CD4-positive, alpha-beta T cell treated with Interleukin-17A for 1 hour (primary cell): ENCODE data around the gene WDR49.

Experiments
- DNase-seq: peaks from one replicate; pipeline ENCODE4 v3.0.0-alpha.2; 2020

Gene WDR49

GRCh38 chr3:167483708-167484475 lies 169.8 kb downstream of the WDR49 start:
- DNase-seq, result no peak

GRCh38 chr3:167481164-167481563 lies 172.6 kb downstream of the WDR49 start:
- DNase-seq, result no peak

- no peak for DNase-seq
Measured at GRCh38 chr3:167480748-167481147, 173.0 kb downstream of the WDR49 start.

- no peak for DNase-seq
Measured at GRCh38 chr3:167473863-167474262, 179.9 kb downstream of the WDR49 start, which contains the start of gene SERPINI2. SERPINI2 (minus strand) TSS chr3:167474042; CDS start chr3:167471834, 2,208 bp downstream.

- no peak for DNase-seq
Measured at GRCh38 chr3:167469381-167469780, 184.4 kb downstream of the WDR49 start.

GRCh38 chr3:167467848-167468611 lies 185.7 kb downstream of the WDR49 start:
- DNase-seq, result no peak

GRCh38 chr3:167466966-167467365 lies 186.8 kb downstream of the WDR49 start:
- no peak for DNase-seq

- DNase-seq, result no peak
Measured at GRCh38 chr3:167456157-167456799, 197.5 kb downstream of the WDR49 start.

- DNase-seq, result no peak
Measured at GRCh38 chr3:167453815-167454214, 199.9 kb downstream of the WDR49 start.

GRCh38 chr3:167451282-167451681 lies 202.5 kb downstream of the WDR49 start:
- DNase-seq, result no peak

- no peak for DNase-seq
Measured at GRCh38 chr3:167450675-167451074, 203.1 kb downstream of the WDR49 start.

GRCh38 chr3:167450195-167450594 lies 203.5 kb downstream of the WDR49 start:
- DNase-seq, result no peak

GRCh38 chr3:167445491-167445890 lies 208.3 kb downstream of the WDR49 start:
- no peak for DNase-seq

GRCh38 chr3:167441256-167441655 lies 212.5 kb downstream of the WDR49 start:
- DNase-seq, result no peak

- no peak for DNase-seq
Measured at GRCh38 chr3:167437428-167438139, 216.2 kb downstream of the WDR49 start.
